Mesothelial cell of epicardium (in vitro differentiated cells): Measurements from ENCODE around the gene CEP44. TPM values are rescaled to one million over a fixed set of nuclear protein-coding genes. Genes with fewer than 3 reads are reported as not detected.
"Not testable (repeated sequence)": the region's sequence is repeated elsewhere in the genome, so short reads cannot be mapped to it uniquely, and the experiment has no call there.

Experiments
- DNase-seq, 2 experiments: peaks; one replicate each; pipeline ENCODE4 v3.0.0; 2021; ENCODE audit warnings: low spot score in 2 of 2; ENCODE audit not compliant: unreplicated experiment in 2 of 2
- H3K27ac Mint-ChIP-seq: 2 replicates; pipeline ENCODE4 v1.8.0; 2021; ENCODE audit warnings: mixed read lengths
- H3K27me3 Mint-ChIP-seq: 2 replicates; pipeline ENCODE4 v1.8.0; 2021; ENCODE audit warnings: low read depth, mixed read lengths
- H3K36me3 Mint-ChIP-seq: 2 replicates; pipeline ENCODE4 v1.8.0; 2021; ENCODE audit warnings: mixed read lengths
- H3K4me1 Mint-ChIP-seq: 2 replicates; pipeline ENCODE4 v1.8.0; 2021; ENCODE audit warnings: mixed read lengths
- H3K4me3 Mint-ChIP-seq: 2 replicates; pipeline ENCODE4 v1.8.0; 2021; ENCODE audit warnings: mild to moderate bottlenecking, moderate library complexity, mixed read lengths
- H3K9me3 Mint-ChIP-seq: 2 replicates; pipeline ENCODE4 v1.8.0; 2021; ENCODE audit warnings: mixed read lengths
- CTCF ChIP-seq: fragments of 200-600 bp; sonication (generic); IDR thresholded peaks from one replicate; pipeline ENCODE4 v1.5.0; 2021; ENCODE audit warnings: antibody characterized with exemption; ENCODE audit not compliant: unreplicated experiment
- total RNA-seq: library from RNA; stranded (reverse); gene quantifications from 3 replicates; pipeline ENCODE4 v1.2.1, GENCODE V29; 2021

The CEP44 gene
- total RNA-seq, 1 donor from 2014 or later: 24.1 TPM

GRCh38 chr4:174369985-174370384 lies 86.3 kb downstream of the CEP44 start:
- DNase-seq: no peak
- Mint-ChIP-seq H3K4me3 (no peak overlapping the region), H3K27ac (no peak overlapping the region), H3K4me1 (no peaks in the 10 kb centered on the region), H3K9me3 (peaks cover 11% of the 10 kb centered on the region), H3K36me3 (peaks cover 8% of the 10 kb centered on the region), H3K27me3 (no peaks in the 10 kb centered on the region)
- TF ChIP-seq CTCF: no peak

DNA sequence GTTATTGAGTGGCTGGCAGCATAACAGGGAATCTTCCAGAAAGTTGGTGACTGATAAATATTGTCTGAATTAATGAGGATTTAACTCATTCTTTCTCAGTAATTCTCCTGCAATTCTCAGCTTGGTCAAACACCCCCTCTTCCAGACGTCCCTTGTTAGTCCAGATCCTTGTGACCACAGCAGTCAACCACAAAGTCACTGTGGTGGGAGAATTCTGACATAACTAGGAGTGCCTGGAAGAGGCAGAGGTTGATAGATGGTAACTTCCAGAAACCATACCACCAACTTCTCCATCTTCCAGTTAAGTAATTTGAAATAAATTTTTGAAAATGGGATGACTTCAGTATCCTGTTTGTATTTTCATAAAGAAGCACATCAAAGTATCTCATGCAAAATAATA lies 90.1 kb downstream of the CEP44 start:
- Mint-ChIP-seq H3K36me3 (peaks cover 2% of the 10 kb centered on the region), H3K27ac (no peak overlapping the region), H3K4me3 (no peak overlapping the region), H3K9me3 (peaks cover 11% of the 10 kb centered on the region), H3K4me1 (no peaks in the 10 kb centered on the region), H3K27me3 (no peaks in the 10 kb centered on the region)
- no peak for TF ChIP-seq CTCF
- DNase-seq: no peak

DNA sequence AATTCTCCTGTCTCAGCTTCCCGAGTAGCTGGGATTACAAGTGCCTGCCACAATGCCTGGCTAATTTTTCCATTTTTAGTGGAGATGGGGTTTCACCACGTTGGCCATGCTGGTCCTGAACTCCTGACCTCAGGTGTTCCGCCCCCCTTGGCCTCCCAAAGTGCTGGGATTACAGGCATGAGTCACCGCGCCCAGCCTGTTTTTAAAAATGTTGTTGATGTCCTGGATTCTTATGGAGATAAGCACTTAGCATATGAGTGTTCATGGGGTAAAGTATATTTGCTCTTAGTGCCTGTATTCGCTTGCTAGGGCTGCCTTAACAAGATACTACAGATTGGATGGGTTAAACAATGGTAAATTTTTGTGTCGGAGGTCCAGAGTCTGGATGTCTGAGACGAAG lies 91.7 kb downstream of the CEP44 start:
- DNase-seq: no peak
- no peaks in the 10 kb centered on the region for H3K27me3 Mint-ChIP-seq
- no peaks in the 10 kb centered on the region for H3K36me3 Mint-ChIP-seq
- peaks cover 9% of the 10 kb centered on the region for H3K4me1 Mint-ChIP-seq
- TF ChIP-seq CTCF: no peak
- no peak overlapping the region for H3K27ac Mint-ChIP-seq
- H3K4me3 Mint-ChIP-seq: no peak overlapping the region
- H3K9me3 Mint-ChIP-seq: peaks cover 8% of the 10 kb centered on the region

- DNase-seq: no peak
- peaks cover 15% of the 10 kb centered on the region for H3K4me1 Mint-ChIP-seq
These were observed 93.9 kb downstream of the CEP44 start for GRCh38 chr4:174377613-174378012.

DNA sequence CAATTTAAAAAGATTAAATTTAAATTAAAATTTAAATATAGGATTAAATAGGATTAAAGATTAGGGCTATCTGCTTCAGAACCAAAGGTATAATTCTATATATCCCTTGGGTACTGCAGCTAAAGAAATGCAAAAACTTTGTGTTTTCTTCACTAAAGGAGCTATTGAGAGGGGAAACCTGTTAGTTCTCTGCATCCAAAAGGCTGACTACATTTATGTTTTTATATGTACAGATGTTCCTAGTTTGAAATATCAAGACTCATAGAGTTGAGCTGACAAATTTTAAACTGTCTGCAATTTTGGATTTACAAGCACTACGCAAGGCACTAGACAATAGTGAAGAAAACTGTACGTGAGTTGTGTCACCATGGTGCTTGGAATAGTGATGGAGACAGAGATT lies 95.2 kb downstream of the CEP44 start:
- peaks cover 8% of the 10 kb centered on the region for H3K9me3 Mint-ChIP-seq
- no peak for DNase-seq
- peaks cover 25% of the 10 kb centered on the region for H3K4me1 Mint-ChIP-seq
- H3K27ac Mint-ChIP-seq: no peak overlapping the region
- no peak for TF ChIP-seq CTCF
- no peaks in the 10 kb centered on the region for H3K36me3 Mint-ChIP-seq
- no peaks in the 10 kb centered on the region for H3K27me3 Mint-ChIP-seq
- H3K4me3 Mint-ChIP-seq: no peak overlapping the region

More at GRCh38 chr4:174377613-174378012, 93.9 kb downstream of the CEP44 start:
- Mint-ChIP-seq H3K27me3 (no peaks in the 10 kb centered on the region), H3K27ac (no peak overlapping the region), H3K4me3 (no peak overlapping the region), H3K9me3 (peaks cover 8% of the 10 kb centered on the region), H3K36me3 (no peaks in the 10 kb centered on the region)
- TF ChIP-seq CTCF: no peak

GRCh38 chr4:174380206-174380605 lies 96.5 kb downstream of the CEP44 start:
- not testable (repeated sequence) for H3K36me3 Mint-ChIP-seq, H3K4me3 Mint-ChIP-seq, H3K27ac Mint-ChIP-seq, H3K9me3 Mint-ChIP-seq, DNase-seq, H3K27me3 Mint-ChIP-seq
- H3K4me1 Mint-ChIP-seq: peaks cover 27% of the 10 kb centered on the region
